Mammary epithelial cell (primary cell): ENCODE results near the gene VIM.

Experiments used
- EZH2 ChIP-seq: IDR thresholded peaks from 2 replicates; pipeline ENCODE4 v1.6.1; 2012; ENCODE audit warnings: low read length, inconsistent platforms, borderline replicate concordance
- TF ChIP-seq, protein P1 (sequence below), 2 donors: IDR thresholded peaks in 1 of 2; conservative IDR thresholded peaks in 1 of 2; 2 replicates each; pipeline ENCODE4 v1.5.1; 2011 to 2012; ENCODE audit warnings: inconsistent platforms in 2 of 2, low read length in 2 of 2, mild to moderate bottlenecking in 2 of 2, control low read depth in 1 of 2, low read depth in 1 of 2; ENCODE audit not compliant: insufficient read depth in 1 of 2; ENCODE audit errors: extremely low read depth in 1 of 2

- TF ChIP-seq, protein P1, sequence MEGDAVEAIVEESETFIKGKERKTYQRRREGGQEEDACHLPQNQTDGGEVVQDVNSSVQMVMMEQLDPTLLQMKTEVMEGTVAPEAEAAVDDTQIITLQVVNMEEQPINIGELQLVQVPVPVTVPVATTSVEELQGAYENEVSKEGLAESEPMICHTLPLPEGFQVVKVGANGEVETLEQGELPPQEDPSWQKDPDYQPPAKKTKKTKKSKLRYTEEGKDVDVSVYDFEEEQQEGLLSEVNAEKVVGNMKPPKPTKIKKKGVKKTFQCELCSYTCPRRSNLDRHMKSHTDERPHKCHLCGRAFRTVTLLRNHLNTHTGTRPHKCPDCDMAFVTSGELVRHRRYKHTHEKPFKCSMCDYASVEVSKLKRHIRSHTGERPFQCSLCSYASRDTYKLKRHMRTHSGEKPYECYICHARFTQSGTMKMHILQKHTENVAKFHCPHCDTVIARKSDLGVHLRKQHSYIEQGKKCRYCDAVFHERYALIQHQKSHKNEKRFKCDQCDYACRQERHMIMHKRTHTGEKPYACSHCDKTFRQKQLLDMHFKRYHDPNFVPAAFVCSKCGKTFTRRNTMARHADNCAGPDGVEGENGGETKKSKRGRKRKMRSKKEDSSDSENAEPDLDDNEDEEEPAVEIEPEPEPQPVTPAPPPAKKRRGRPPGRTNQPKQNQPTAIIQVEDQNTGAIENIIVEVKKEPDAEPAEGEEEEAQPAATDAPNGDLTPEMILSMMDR (conservative IDR thresholded peaks at IDR 0.05 in 1 of 2, IDR thresholded peaks at IDR 0.05 in 1 of 2; ENCODE audit: extremely low read depth in 1 of 2, insufficient read depth in 1 of 2, low read depth in 1 of 2, low read length in 2 of 2), result no peak
- TF ChIP-seq EZH2, result no peak
These were observed 33.0 kb upstream of the VIM start for GRCh38 chr10:17195083-17195482.
